ENCODE measurements around the gene CCNB2.
"Not testable (repeated sequence)": the region's sequence is repeated elsewhere in the genome, so short reads cannot be mapped to it uniquely, and the experiment has no call there.

The CCNB2 gene

DNA sequence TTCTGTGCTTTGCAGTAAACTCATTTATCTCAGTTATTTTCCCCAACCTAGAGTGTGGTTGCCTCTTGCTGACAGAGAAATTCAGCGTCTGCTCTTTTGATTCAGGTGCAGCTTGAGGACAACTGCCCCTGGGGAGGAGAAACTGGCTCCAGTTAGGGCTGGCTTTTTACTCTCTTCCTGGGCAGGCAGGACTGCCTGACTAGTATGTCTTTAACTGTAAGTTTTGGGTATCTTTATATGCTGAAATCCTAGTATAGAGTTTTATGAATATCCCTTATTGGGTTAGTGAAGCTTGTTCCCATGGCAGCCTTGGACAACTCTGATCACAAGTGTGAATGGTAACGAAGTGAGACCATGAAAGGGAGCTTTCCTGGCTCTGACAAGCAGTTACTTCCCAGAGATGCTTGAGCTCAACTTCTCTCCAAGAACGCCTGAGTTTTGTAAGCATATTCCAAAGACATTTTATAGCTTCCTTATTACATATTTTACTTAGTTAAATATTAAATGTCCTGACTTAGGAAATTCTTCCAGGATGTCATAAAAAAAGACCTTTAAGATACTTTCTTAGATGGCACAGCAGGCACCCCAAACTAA is 27.1 kb downstream of the CCNB2 start:
- Histone ChIP-seq H3K27ac (ENCODE audit: low read length) (no peak overlapping the region), H3K27me3 (ENCODE audit: control insufficient read depth in 1 of 2, insufficient read depth in 2 of 2, low read length in 2 of 2) (no peaks in the 10 kb centered on the region), H3K9ac (ENCODE audit: low read length in 2 of 2) (no peak overlapping the region), H3K4me1 (ENCODE audit: control insufficient read depth, insufficient read depth, low read length) (no peaks in the 10 kb centered on the region), H3K4me3 (ENCODE audit: low read length in 2 of 2) (no peak overlapping the region), H3K9me3 (ENCODE audit: control insufficient read depth in 2 of 2, low read length in 2 of 2) (no peaks in the 10 kb centered on the region), H3K36me3 (ENCODE audit: control insufficient read depth in 2 of 2, insufficient read depth in 2 of 2, low read length in 2 of 2) (peaks cover 9 to 17% of the 10 kb centered on the region in 2 donors)

DNA sequence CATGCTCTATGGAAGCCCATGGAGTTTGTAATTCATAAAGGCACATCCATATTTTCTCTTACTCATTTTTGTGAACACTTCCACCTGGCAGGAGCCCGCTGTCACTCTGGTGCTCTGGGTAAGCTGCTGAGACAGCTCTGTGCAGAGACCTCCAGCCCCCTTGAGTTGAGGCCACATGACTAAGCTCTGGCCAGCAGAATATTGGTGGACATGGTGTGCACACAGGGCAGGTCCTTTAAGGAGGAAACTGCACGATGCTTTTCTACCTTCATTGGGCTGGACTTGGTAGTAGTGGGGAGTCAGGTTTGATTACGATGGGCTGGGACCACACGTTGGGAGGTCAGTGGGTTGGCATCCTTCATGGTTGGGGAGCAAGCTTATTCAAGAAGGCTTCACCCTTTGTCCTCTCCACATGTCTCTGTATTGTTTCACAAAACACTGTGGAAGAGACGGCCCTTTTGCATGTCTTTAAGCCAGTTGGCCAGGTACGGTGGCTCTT is 29.0 kb downstream of the CCNB2 start:
- H3K4me3 ChIP-seq (ENCODE audit: low read length in 2 of 2) = no peak overlapping the region
- H3K4me1 ChIP-seq (ENCODE audit: control insufficient read depth, insufficient read depth, low read length) = no peaks in the 10 kb centered on the region
- H3K9ac ChIP-seq (ENCODE audit: low read length in 2 of 2) = no peak overlapping the region
- no peak overlapping the region for H3K27ac ChIP-seq (ENCODE audit: low read length)
- peaks cover 10 to 25% of the 10 kb centered on the region in 2 donors for H3K36me3 ChIP-seq (ENCODE audit: control insufficient read depth in 2 of 2, insufficient read depth in 2 of 2, low read length in 2 of 2)
- no peaks in the 10 kb centered on the region for H3K27me3 ChIP-seq (ENCODE audit: control insufficient read depth in 1 of 2, insufficient read depth in 2 of 2, low read length in 2 of 2)
- no peaks in the 10 kb centered on the region for H3K9me3 ChIP-seq (ENCODE audit: control insufficient read depth in 2 of 2, low read length in 2 of 2)

DNA sequence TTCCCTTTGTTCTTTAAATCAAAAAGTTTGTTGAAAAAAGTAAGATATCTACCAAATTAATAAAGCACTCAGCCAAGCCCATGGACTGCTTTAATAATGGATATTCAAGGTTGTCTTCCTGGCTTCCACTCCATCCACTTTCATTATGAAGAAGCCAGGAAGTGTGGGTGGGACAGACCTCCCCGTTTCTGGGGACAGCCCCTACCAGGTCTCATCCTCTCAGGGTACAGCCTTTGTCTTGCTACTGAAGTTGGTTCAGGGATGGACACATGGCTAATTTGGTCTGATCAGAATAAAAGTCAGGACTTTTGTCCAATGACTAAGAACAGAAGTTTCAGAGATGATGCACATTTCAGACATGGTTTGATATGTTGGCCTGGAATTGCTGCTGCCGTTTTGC is 32.6 kb downstream of the CCNB2 start:
- Histone ChIP-seq H3K27ac (ENCODE audit: low read length) (no peak overlapping the region), H3K9ac (ENCODE audit: low read length in 2 of 2) (no peak overlapping the region), H3K36me3 (ENCODE audit: control insufficient read depth in 2 of 2, insufficient read depth in 2 of 2, low read length in 2 of 2) (peaks cover 14 to 31% of the 10 kb centered on the region in 2 donors), H3K4me3 (ENCODE audit: low read length in 2 of 2) (no peak overlapping the region), H3K9me3 (ENCODE audit: control insufficient read depth in 2 of 2, low read length in 2 of 2) (no peaks in the 10 kb centered on the region), H3K27me3 (ENCODE audit: control insufficient read depth in 1 of 2, insufficient read depth in 2 of 2, low read length in 2 of 2) (no peaks in the 10 kb centered on the region), H3K4me1 (ENCODE audit: control insufficient read depth, insufficient read depth, low read length) (no peaks in the 10 kb centered on the region)

DNA sequence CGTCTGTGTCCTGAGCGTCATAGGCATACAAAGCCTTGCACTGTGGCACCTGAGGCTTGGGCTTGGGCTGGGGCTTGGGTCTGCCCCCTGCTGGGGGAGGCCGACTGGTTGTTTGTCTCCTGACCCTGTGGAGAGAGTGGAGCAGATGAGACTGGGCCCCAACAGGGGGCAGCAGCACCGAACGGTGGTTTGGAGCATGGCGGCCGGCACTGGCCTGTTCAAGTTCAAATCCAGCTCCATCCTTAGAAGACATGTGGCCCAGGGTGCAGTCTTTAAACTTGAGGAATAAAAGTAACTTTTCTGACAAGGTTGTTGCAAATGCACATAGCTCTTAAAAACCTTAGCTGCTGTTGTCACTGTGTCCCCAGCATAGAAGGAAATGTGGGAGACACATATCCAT is 33.3 kb downstream of the CCNB2 start:
- Histone ChIP-seq H3K4me1 (ENCODE audit: control insufficient read depth, insufficient read depth, low read length) (no peaks in the 10 kb centered on the region), H3K27me3 (ENCODE audit: control insufficient read depth in 1 of 2, insufficient read depth in 2 of 2, low read length in 2 of 2) (no peaks in the 10 kb centered on the region), H3K4me3 (ENCODE audit: low read length in 2 of 2) (no peak overlapping the region), H3K27ac (ENCODE audit: low read length) (no peak overlapping the region), H3K9ac (ENCODE audit: low read length in 2 of 2) (no peak overlapping the region), H3K36me3 (ENCODE audit: control insufficient read depth in 2 of 2, insufficient read depth in 2 of 2, low read length in 2 of 2) (peaks cover 16 to 33% of the 10 kb centered on the region in 2 donors), H3K9me3 (ENCODE audit: control insufficient read depth in 2 of 2, low read length in 2 of 2) (no peaks in the 10 kb centered on the region)

DNA sequence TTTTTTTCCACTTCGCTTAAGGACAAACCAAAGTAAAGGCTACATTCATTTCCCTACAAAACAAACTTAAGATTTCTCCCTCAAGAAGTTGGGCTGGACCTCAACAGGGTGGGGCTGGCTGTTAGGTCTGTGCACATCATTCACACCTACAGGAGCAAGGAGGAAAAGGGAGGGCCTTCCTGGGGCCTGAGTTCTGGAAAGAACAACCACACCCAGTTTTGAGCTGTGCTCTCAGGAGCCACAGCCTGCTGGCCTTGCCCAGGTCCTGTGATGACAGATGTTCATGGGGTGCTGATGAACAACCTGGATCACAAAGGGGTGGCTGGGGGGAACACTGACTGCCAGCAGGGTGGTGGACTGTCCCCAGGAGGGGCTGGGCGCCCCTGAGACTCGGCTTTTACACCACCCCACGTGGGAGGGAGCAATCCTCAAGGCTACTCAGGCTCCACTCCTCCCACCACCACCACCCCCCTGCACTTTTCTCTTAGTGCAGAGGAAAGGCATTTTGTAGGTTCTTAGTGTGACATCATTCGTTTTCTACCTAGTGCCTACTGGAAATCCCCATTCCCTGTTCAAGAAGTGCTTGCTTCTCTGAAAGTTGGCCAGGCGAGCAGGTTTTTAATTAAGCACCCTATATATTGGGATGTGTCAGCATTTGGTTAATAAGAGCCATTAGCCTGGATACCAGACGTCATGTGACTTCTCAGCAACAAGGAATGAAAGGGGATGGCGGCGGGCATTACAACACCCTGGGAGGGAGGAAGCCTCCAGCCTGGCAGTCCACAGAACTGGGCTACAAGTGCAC is 35.7 kb downstream of the CCNB2 start:
- H3K9ac ChIP-seq (ENCODE audit: low read length in 2 of 2) = no peak overlapping the region
- H3K27ac ChIP-seq (ENCODE audit: low read length) = no peak overlapping the region
- peaks cover 18 to 30% of the 10 kb centered on the region in 2 donors for H3K36me3 ChIP-seq (ENCODE audit: control insufficient read depth in 2 of 2, insufficient read depth in 2 of 2, low read length in 2 of 2)
- H3K4me1 ChIP-seq (ENCODE audit: control insufficient read depth, insufficient read depth, low read length) = no peaks in the 10 kb centered on the region
- no peaks in the 10 kb centered on the region for H3K9me3 ChIP-seq (ENCODE audit: control insufficient read depth in 2 of 2, low read length in 2 of 2)
- no peaks in the 10 kb centered on the region for H3K27me3 ChIP-seq (ENCODE audit: control insufficient read depth in 1 of 2, insufficient read depth in 2 of 2, low read length in 2 of 2)
- no peak overlapping the region for H3K4me3 ChIP-seq (ENCODE audit: low read length in 2 of 2)

DNA sequence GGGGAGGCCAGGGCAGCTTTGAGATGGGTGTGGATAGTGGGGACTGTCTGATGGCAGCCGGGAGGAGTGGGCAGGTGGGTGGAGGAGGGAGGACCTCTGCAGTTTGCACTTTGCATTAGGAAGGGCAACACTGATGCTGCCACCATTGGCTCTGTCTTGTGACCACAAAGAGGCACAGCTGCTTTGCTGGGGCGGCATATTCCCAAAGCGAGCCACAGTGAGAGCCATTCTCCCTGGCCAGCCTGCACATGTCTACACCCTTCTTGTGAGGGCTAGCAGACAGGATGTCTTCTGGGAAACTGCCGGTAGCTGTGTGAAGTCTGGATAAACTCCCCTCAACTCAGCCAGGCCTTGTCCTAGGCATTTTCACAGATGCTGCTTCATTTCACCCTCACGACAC is 38.3 kb downstream of the CCNB2 start:
- Histone ChIP-seq H3K27ac (ENCODE audit: low read length) (no peak overlapping the region), H3K4me3 (ENCODE audit: low read length in 2 of 2) (no peak overlapping the region), H3K9ac (ENCODE audit: low read length in 2 of 2) (no peak overlapping the region), H3K36me3 (ENCODE audit: control insufficient read depth in 2 of 2, insufficient read depth in 2 of 2, low read length in 2 of 2) (peaks cover 11 to 14% of the 10 kb centered on the region in 2 donors), H3K27me3 (ENCODE audit: control insufficient read depth in 1 of 2, insufficient read depth in 2 of 2, low read length in 2 of 2) (no peaks in the 10 kb centered on the region), H3K4me1 (ENCODE audit: control insufficient read depth, insufficient read depth, low read length) (no peaks in the 10 kb centered on the region), H3K9me3 (ENCODE audit: control insufficient read depth in 2 of 2, low read length in 2 of 2) (no peaks in the 10 kb centered on the region)

DNA sequence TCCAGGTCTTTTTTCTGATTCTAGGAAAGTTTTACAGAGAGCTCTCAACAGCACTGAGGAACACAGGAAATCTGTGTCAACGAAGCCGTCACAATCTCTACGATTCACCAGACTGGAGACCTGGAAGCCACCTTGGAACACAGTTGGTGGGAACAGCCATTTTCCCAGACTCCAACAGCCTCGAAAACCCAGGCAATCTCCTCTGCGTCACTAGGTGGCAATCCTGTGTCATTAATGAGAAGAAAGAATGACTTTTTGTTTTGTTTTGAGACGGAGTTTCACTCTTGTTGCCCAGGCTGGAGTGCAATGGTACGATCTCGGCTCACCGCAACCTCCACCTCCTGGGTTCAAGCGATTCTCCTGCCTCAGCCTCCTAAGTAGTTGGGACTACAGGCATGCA is 39.6 kb downstream of the CCNB2 start:
- H3K4me3 ChIP-seq (ENCODE audit: low read length in 2 of 2) = not testable (repeated sequence)
- H3K36me3 ChIP-seq (ENCODE audit: control insufficient read depth in 2 of 2, insufficient read depth in 2 of 2, low read length in 2 of 2) = peaks cover 14% of the 10 kb centered on the region in 2 donors

DNA sequence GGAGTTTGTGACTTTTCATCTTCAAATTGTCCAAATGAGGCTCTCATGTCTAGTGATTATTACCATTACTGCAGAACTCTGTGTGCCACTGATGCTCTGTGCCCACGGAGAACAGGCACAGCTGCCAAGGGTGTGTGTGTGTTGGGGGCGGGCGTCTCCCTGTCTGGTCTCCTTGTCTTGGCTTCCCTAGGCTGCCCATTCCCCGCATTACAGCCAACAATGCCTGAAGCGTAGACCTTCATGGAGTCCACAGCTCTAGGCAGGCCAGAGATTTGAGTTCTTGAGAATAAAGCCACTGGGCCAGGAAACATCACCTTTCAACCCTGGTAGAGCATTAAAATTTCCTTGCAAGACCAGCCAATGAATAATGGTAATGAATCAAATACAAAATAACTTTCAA is 42.7 kb downstream of the CCNB2 start:
- H3K4me1 ChIP-seq (ENCODE audit: control insufficient read depth, insufficient read depth, low read length) = peaks cover 7% of the 10 kb centered on the region
- no peaks in the 10 kb centered on the region for H3K27me3 ChIP-seq (ENCODE audit: control insufficient read depth in 1 of 2, insufficient read depth in 2 of 2, low read length in 2 of 2)
- no peak overlapping the region for H3K27ac ChIP-seq (ENCODE audit: low read length)
- peaks cover 22 to 26% of the 10 kb centered on the region in 2 donors for H3K36me3 ChIP-seq (ENCODE audit: control insufficient read depth in 2 of 2, insufficient read depth in 2 of 2, low read length in 2 of 2)
- no peak overlapping the region for H3K9ac ChIP-seq (ENCODE audit: low read length in 2 of 2)
- H3K4me3 ChIP-seq (ENCODE audit: low read length in 2 of 2) = no peak overlapping the region
- no peaks in the 10 kb centered on the region for H3K9me3 ChIP-seq (ENCODE audit: control insufficient read depth in 2 of 2, low read length in 2 of 2)

More for the DNA sequence above, 39.6 kb downstream of the CCNB2 start:
- H3K27ac ChIP-seq (ENCODE audit: low read length); H3K9me3 ChIP-seq (ENCODE audit: control insufficient read depth in 2 of 2, low read length in 2 of 2); H3K9ac ChIP-seq (ENCODE audit: low read length in 2 of 2); H3K27me3 ChIP-seq (ENCODE audit: control insufficient read depth in 1 of 2, insufficient read depth in 2 of 2, low read length in 2 of 2); H3K4me1 ChIP-seq (ENCODE audit: control insufficient read depth, insufficient read depth, low read length): not testable (repeated sequence)

DNA sequence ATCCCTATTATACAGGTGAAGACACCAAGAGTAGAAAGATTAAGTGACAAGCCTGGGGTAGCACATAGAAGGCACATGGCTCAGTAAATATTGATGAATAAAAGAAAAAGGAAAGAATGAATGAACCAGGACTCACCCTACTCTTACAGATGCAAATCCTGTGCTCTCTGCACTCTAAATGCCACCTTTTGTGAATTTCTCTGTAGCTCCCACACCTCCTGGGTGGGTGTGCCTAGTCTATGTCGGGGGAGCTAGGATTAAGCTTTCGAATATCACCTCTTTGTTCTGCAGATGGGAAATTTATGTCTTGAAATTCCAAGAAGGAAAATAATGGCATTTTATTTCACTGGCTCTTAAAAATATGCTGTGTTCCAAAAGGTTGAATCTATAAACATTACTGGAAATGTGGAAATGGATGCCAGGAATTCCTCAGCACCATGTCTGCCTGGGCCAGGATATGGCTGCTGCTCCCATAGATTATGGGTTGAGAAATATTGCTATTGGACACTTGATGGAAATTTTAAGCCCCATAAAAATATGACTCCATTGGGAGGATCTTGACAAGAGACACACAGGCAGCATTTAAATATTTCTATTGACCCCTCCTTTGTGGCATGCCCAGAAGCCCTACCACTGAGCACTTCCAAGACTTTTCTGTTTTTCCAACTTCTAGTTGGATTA is 43.3 kb downstream of the CCNB2 start:
- H3K36me3 ChIP-seq (ENCODE audit: control insufficient read depth in 2 of 2, insufficient read depth in 2 of 2, low read length in 2 of 2) = peaks cover 26 to 29% of the 10 kb centered on the region in 2 donors
- H3K27ac ChIP-seq (ENCODE audit: low read length) = no peak overlapping the region
- no peak overlapping the region for H3K9ac ChIP-seq (ENCODE audit: low read length in 2 of 2)
- H3K4me3 ChIP-seq (ENCODE audit: low read length in 2 of 2) = no peak overlapping the region
- H3K9me3 ChIP-seq (ENCODE audit: control insufficient read depth in 2 of 2, low read length in 2 of 2) = no peaks in the 10 kb centered on the region
- peaks cover 7% of the 10 kb centered on the region for H3K4me1 ChIP-seq (ENCODE audit: control insufficient read depth, insufficient read depth, low read length)
- no peaks in the 10 kb centered on the region for H3K27me3 ChIP-seq (ENCODE audit: control insufficient read depth in 1 of 2, insufficient read depth in 2 of 2, low read length in 2 of 2)

DNA sequence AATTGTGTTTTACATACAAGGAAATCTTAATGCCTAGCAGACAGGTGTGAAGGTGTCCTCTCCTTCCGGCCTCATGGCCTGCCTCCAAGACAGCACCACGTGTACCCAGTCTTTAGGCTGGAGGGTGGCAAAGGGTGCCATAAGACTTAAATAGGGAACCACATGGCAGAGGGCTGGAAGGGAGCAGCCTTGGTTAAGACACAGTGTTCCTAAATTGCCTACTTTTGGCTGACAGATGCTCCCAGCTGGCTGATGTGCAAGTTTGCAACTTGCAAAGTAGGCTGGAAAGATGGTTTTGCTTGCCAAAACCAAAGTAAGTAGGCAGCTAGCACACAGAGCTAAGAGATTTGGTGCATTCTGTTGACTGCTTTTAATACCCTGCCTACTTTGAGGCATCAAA is 45.2 kb downstream of the CCNB2 start:
- Histone ChIP-seq H3K9ac (ENCODE audit: low read length in 2 of 2) (no peak overlapping the region), H3K36me3 (ENCODE audit: control insufficient read depth in 2 of 2, insufficient read depth in 2 of 2, low read length in 2 of 2) (peaks cover 33 to 35% of the 10 kb centered on the region in 2 donors)

More for the DNA sequence above, 45.2 kb downstream of the CCNB2 start:
- no peaks in the 10 kb centered on the region for H3K9me3 ChIP-seq (ENCODE audit: control insufficient read depth in 2 of 2, low read length in 2 of 2)
- no peak overlapping the region for H3K4me3 ChIP-seq (ENCODE audit: low read length in 2 of 2)
- H3K27me3 ChIP-seq (ENCODE audit: control insufficient read depth in 1 of 2, insufficient read depth in 2 of 2, low read length in 2 of 2) = no peaks in the 10 kb centered on the region
- H3K4me1 ChIP-seq (ENCODE audit: control insufficient read depth, insufficient read depth, low read length) = peaks cover 7% of the 10 kb centered on the region
- no peak overlapping the region for H3K27ac ChIP-seq (ENCODE audit: low read length)
